Rectal smooth muscle tissue (tissue), 1 donor: ENCODE data around the gene CMSS1.

Source experiments
- H3K27ac ChIP-seq: one replicate; pipeline ENCODE4 v1.7.0; 2013; ENCODE audit warnings: low read depth, low read length, inconsistent platforms
- H3K27me3 ChIP-seq: one replicate; pipeline ENCODE4 v1.7.0; 2013; ENCODE audit warnings: low read length; ENCODE audit not compliant: control insufficient read depth, insufficient read depth
- H3K36me3 ChIP-seq: one replicate; pipeline ENCODE4 v1.7.0; 2013; ENCODE audit warnings: low read length; ENCODE audit not compliant: control insufficient read depth, insufficient read depth
- H3K4me1 ChIP-seq: one replicate; pipeline ENCODE4 v1.7.0; 2013; ENCODE audit warnings: low read length; ENCODE audit not compliant: control insufficient read depth, insufficient read depth
- H3K4me3 ChIP-seq: one replicate; pipeline ENCODE4 v1.7.0; 2013; ENCODE audit warnings: low read length
- H3K9ac ChIP-seq: one replicate; pipeline ENCODE4 v1.7.0; 2013; ENCODE audit warnings: low read length

Gene CMSS1

GRCh38 chr3:99845999-99846398 lies 28.3 kb downstream of the CMSS1 start:
- Histone ChIP-seq H3K27ac (peak overlapping the region; percentile 71), H3K9ac (no peak overlapping the region), H3K36me3 (peaks cover 6% of the 10 kb centered on the region), H3K4me3 (no peak overlapping the region), H3K4me1 (peaks cover 47% of the 10 kb centered on the region), H3K27me3 (no peaks in the 10 kb centered on the region)

- Histone ChIP-seq H3K27me3 (no peaks in the 10 kb centered on the region), H3K9ac (no peak overlapping the region), H3K4me3 (no peak overlapping the region), H3K4me1 (peaks cover 47% of the 10 kb centered on the region), H3K36me3 (peaks cover 6% of the 10 kb centered on the region), H3K27ac (peak overlapping the region; percentile 71)
Observed at GRCh38 chr3:99846477-99847160, 29.0 kb downstream of the CMSS1 start.

GRCh38 chr3:99848433-99848832 lies 30.8 kb downstream of the CMSS1 start:
- Histone ChIP-seq H3K27ac (peak overlapping the region; percentile 64), H3K4me3 (no peak overlapping the region)

GRCh38 chr3:99850608-99851007 lies 32.9 kb downstream of the CMSS1 start:
- H3K27ac ChIP-seq = peak overlapping the region; percentile 21
- H3K9ac ChIP-seq = no peak overlapping the region
- H3K4me1 ChIP-seq = peaks cover 41% of the 10 kb centered on the region
- no peaks in the 10 kb centered on the region for H3K27me3 ChIP-seq
- H3K4me3 ChIP-seq = no peak overlapping the region
- H3K36me3 ChIP-seq = peaks cover 6% of the 10 kb centered on the region

More at GRCh38 chr3:99848433-99848832, 30.8 kb downstream of the CMSS1 start:
- Histone ChIP-seq H3K9ac (no peak overlapping the region), H3K4me1 (peaks cover 46% of the 10 kb centered on the region), H3K27me3 (no peaks in the 10 kb centered on the region), H3K36me3 (peaks cover 6% of the 10 kb centered on the region)

- Histone ChIP-seq H3K9ac (no peak overlapping the region), H3K27ac (peak overlapping the region; percentile 35), H3K4me3 (no peak overlapping the region), H3K27me3 (no peaks in the 10 kb centered on the region), H3K36me3 (peaks cover 6% of the 10 kb centered on the region), H3K4me1 (peaks cover 38% of the 10 kb centered on the region)
Observed at GRCh38 chr3:99851955-99852354, 34.3 kb downstream of the CMSS1 start.

- Histone ChIP-seq H3K27me3 (no peaks in the 10 kb centered on the region), H3K9ac (no peak overlapping the region), H3K4me1 (peaks cover 35% of the 10 kb centered on the region), H3K36me3 (peaks cover 6% of the 10 kb centered on the region), H3K4me3 (no peak overlapping the region), H3K27ac (peak overlapping the region; percentile 44)
Observed at GRCh38 chr3:99852851-99853250, 35.2 kb downstream of the CMSS1 start.

GRCh38 chr3:99854756-99855298 lies 37.2 kb downstream of the CMSS1 start:
- Histone ChIP-seq H3K9ac (no peak overlapping the region), H3K36me3 (peaks cover 6% of the 10 kb centered on the region), H3K4me1 (peaks cover 22% of the 10 kb centered on the region), H3K27ac (peak overlapping the region; percentile 0), H3K4me3 (no peak overlapping the region), H3K27me3 (no peaks in the 10 kb centered on the region)

- H3K9ac ChIP-seq = no peak overlapping the region
- H3K27me3 ChIP-seq = no peaks in the 10 kb centered on the region
- peak overlapping the region; percentile 54 for H3K27ac ChIP-seq
- H3K4me3 ChIP-seq = no peak overlapping the region
- peaks cover 5% of the 10 kb centered on the region for H3K36me3 ChIP-seq
- peaks cover 31% of the 10 kb centered on the region for H3K4me1 ChIP-seq
Observed at GRCh38 chr3:99855900-99856299, 38.2 kb downstream of the CMSS1 start.

- Histone ChIP-seq H3K4me1 (peaks cover 36% of the 10 kb centered on the region), H3K27ac (peak overlapping the region; percentile 61), H3K4me3 (no peak overlapping the region)
Observed at GRCh38 chr3:99856437-99857220, 39.0 kb downstream of the CMSS1 start.

GRCh38 chr3:99857278-99857677 lies 39.6 kb downstream of the CMSS1 start:
- H3K27me3 ChIP-seq = no peaks in the 10 kb centered on the region
- peaks cover 43% of the 10 kb centered on the region for H3K4me1 ChIP-seq
- peaks cover 5% of the 10 kb centered on the region for H3K36me3 ChIP-seq
- H3K9ac ChIP-seq = no peak overlapping the region
- peak overlapping the region; percentile 61 for H3K27ac ChIP-seq
- H3K4me3 ChIP-seq = no peak overlapping the region

More at GRCh38 chr3:99856437-99857220, 39.0 kb downstream of the CMSS1 start:
- Histone ChIP-seq H3K9ac (no peak overlapping the region), H3K36me3 (peaks cover 5% of the 10 kb centered on the region), H3K27me3 (no peaks in the 10 kb centered on the region)

GRCh38 chr3:99858469-99858868 lies 40.8 kb downstream of the CMSS1 start:
- peak overlapping the region; percentile 87 for H3K27ac ChIP-seq
- H3K36me3 ChIP-seq = peaks cover 8% of the 10 kb centered on the region
- no peak overlapping the region for H3K4me3 ChIP-seq
- no peaks in the 10 kb centered on the region for H3K27me3 ChIP-seq
- no peak overlapping the region for H3K9ac ChIP-seq
- H3K4me1 ChIP-seq = peaks cover 48% of the 10 kb centered on the region

GRCh38 chr3:99859825-99860224 lies 42.2 kb downstream of the CMSS1 start:
- Histone ChIP-seq H3K27ac (peak overlapping the region; percentile 87), H3K9ac (no peak overlapping the region), H3K36me3 (peaks cover 8% of the 10 kb centered on the region), H3K4me3 (no peak overlapping the region), H3K27me3 (no peaks in the 10 kb centered on the region), H3K4me1 (peaks cover 46% of the 10 kb centered on the region)
